Activated T-cell treated with anti-CD3 and anti-CD28 coated beads, Interleukin-2, amount 50 U/mL, for 4 hours (primary cell): ENCODE data around the gene SEMA6A. TPM values are rescaled to one million over a fixed set of nuclear protein-coding genes. Genes with fewer than 3 reads are reported as not detected.

Experiments used
- ATAC-seq, 2 donors: fragments of 200-7000 bp; cut with Tn5 transposase; one replicate each; pipeline ENCODE4 v1.10.0; 2021
- DNase-seq: peaks from one replicate; pipeline ENCODE4 v3.0.0-alpha.2; 2020
- H3K27me3 Mint-ChIP-seq: one replicate; pipeline ENCODE4 v1.8.0; 2021; ENCODE audit warnings: low read depth, mixed read lengths
- H3K36me3 Mint-ChIP-seq: one replicate; pipeline ENCODE4 v1.8.0; 2022; ENCODE audit warnings: mixed read lengths; ENCODE audit not compliant: insufficient read depth
- H3K4me1 Mint-ChIP-seq: one replicate; pipeline ENCODE4 v1.8.0; 2021; ENCODE audit warnings: low read depth, mixed read lengths
- H3K4me3 Mint-ChIP-seq: one replicate; pipeline ENCODE4 v1.8.0; 2021; ENCODE audit warnings: mild to moderate bottlenecking, moderate library complexity, mixed read lengths
- H3K9me3 Mint-ChIP-seq: one replicate; pipeline ENCODE4 v1.8.0; 2021; ENCODE audit warnings: mixed read lengths
- total RNA-seq, 3 donors: library from RNA; stranded (reverse); gene quantifications; one replicate each; pipeline ENCODE4 v1.2.1, GENCODE V29; 2021

Gene SEMA6A
- total RNA-seq, 3 donors from 2014 or later: 0.92 to 2.1 (median 1.1) TPM

- H3K9me3 Mint-ChIP-seq: no peaks in the 10 kb centered on the region
- peaks cover 30% of the 10 kb centered on the region for H3K36me3 Mint-ChIP-seq
- no peaks in the 10 kb centered on the region for H3K4me1 Mint-ChIP-seq
- H3K27me3 Mint-ChIP-seq: no peaks in the 10 kb centered on the region
- DNase-seq (no peak), ATAC-seq (no peak)
- H3K4me3 Mint-ChIP-seq: no peak overlapping the region
These were observed 137.3 kb downstream of the SEMA6A start for GRCh38 chr5:116437351-116437705.

DNA sequence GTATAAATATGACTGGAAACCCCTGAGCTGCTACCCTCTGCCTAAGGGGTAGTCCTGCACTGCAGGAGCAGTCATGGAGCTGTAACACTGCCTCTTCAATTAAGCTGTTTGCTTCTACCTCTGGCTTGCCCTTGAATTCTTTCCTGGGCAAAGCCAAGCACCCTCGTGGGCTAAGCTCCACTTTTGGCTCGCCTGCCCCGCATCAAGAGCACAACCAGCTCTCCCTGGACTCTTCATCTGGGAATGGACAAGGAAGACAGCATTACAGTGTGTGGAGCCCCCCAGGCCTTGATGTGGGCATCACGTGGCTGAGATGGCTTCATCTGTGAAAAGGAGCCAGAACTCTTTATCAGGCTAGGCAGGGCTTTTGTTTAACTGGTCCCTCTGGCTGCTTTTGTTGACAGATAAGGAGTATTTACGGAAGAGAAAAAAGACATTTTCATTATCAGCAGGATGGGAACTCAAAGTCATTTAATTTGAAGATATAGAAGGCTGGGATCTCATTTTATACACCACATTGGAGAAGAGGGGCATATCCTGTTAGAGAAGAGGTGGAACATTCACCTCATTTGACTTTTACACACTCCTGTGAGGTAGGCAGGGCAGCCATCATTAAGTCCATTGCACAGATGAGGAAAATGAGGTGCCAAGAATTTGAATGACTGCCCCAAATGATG, 137.8 kb downstream of the SEMA6A start:
- H3K4me3 Mint-ChIP-seq: no peak overlapping the region
- H3K9me3 Mint-ChIP-seq: no peaks in the 10 kb centered on the region
- ATAC-seq: no peak
- H3K27me3 Mint-ChIP-seq: no peaks in the 10 kb centered on the region
- no peaks in the 10 kb centered on the region for H3K4me1 Mint-ChIP-seq
- DNase-seq: no peak
- peaks cover 32% of the 10 kb centered on the region for H3K36me3 Mint-ChIP-seq

GRCh38 chr5:116428966-116429365, 145.7 kb downstream of the SEMA6A start:
- ATAC-seq (no peak), DNase-seq (no peak)
- Mint-ChIP-seq H3K27me3 (no peaks in the 10 kb centered on the region), H3K9me3 (no peaks in the 10 kb centered on the region), H3K4me3 (no peak overlapping the region), H3K4me1 (no peaks in the 10 kb centered on the region), H3K36me3 (peaks cover 17% of the 10 kb centered on the region)

DNA sequence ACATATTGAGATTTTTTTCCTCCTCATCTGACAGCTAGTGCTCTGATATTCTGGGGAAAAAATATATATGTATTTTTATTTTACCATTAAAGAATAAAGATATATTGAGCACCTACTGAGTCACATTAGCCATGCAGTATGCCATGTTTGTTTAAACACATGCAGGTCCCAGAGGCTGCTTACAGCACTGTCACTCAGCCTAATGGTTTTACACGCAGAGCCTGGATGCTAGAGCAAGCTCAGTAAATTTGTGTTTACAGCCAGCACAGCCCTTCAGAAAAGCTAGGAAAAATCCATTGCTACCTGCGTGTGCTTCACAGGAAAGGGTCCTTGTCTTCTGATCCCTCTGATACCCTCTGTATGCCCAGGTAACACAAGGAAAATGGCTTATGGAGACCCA, 146.2 kb downstream of the SEMA6A start:
- peaks cover 19% of the 10 kb centered on the region for H3K36me3 Mint-ChIP-seq
- ATAC-seq: no peak

GRCh38 chr5:116424951-116425350, 149.7 kb downstream of the SEMA6A start:
- H3K4me1 Mint-ChIP-seq: no peaks in the 10 kb centered on the region
- H3K27me3 Mint-ChIP-seq: no peaks in the 10 kb centered on the region
- ATAC-seq (no peak), DNase-seq (no peak)
- H3K36me3 Mint-ChIP-seq: peaks cover 22% of the 10 kb centered on the region
- H3K4me3 Mint-ChIP-seq: no peak overlapping the region
- H3K9me3 Mint-ChIP-seq: no peaks in the 10 kb centered on the region

More for the DNA sequence above, 146.2 kb downstream of the SEMA6A start:
- no peaks in the 10 kb centered on the region for H3K27me3 Mint-ChIP-seq
- no peaks in the 10 kb centered on the region for H3K9me3 Mint-ChIP-seq
- DNase-seq: no peak
- H3K4me3 Mint-ChIP-seq: no peak overlapping the region
- H3K4me1 Mint-ChIP-seq: no peaks in the 10 kb centered on the region

DNA sequence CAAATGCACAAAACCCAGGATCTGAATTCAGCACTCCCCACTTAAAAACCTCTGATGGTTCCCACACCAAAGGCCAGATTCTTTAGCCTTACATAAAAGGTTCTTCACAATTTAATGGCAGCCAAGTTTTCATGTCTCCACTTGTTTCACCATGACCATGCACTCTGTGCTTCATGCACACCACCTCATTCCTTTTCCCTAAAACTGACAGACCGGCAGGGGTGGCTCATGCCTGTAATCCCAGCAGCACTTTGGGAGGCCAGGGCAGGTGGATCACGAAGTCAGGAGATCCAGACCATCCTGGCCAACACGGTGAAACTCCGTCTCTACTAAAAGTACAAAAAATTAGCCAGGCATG, 150.4 kb downstream of the SEMA6A start:
- H3K4me1 Mint-ChIP-seq: no peaks in the 10 kb centered on the region
- no peaks in the 10 kb centered on the region for H3K9me3 Mint-ChIP-seq
- peaks cover 29% of the 10 kb centered on the region for H3K36me3 Mint-ChIP-seq
- no peak overlapping the region for H3K4me3 Mint-ChIP-seq
- ATAC-seq (no peak), DNase-seq (no peak)
- H3K27me3 Mint-ChIP-seq: no peaks in the 10 kb centered on the region

- Mint-ChIP-seq H3K4me1 (no peaks in the 10 kb centered on the region), H3K9me3 (no peaks in the 10 kb centered on the region), H3K36me3 (peaks cover 34% of the 10 kb centered on the region), H3K4me3 (no peak overlapping the region), H3K27me3 (no peaks in the 10 kb centered on the region)
- ATAC-seq (no peak), DNase-seq (no peak)
These were observed 150.9 kb downstream of the SEMA6A start for GRCh38 chr5:116423587-116424257.

- Mint-ChIP-seq H3K9me3 (no peaks in the 10 kb centered on the region), H3K36me3 (peaks cover 34% of the 10 kb centered on the region), H3K27me3 (no peaks in the 10 kb centered on the region), H3K4me3 (no peak overlapping the region), H3K4me1 (no peaks in the 10 kb centered on the region)
- DNase-seq: no peak
- ATAC-seq: no peak
These were observed 151.5 kb downstream of the SEMA6A start for GRCh38 chr5:116423141-116423540.

DNA sequence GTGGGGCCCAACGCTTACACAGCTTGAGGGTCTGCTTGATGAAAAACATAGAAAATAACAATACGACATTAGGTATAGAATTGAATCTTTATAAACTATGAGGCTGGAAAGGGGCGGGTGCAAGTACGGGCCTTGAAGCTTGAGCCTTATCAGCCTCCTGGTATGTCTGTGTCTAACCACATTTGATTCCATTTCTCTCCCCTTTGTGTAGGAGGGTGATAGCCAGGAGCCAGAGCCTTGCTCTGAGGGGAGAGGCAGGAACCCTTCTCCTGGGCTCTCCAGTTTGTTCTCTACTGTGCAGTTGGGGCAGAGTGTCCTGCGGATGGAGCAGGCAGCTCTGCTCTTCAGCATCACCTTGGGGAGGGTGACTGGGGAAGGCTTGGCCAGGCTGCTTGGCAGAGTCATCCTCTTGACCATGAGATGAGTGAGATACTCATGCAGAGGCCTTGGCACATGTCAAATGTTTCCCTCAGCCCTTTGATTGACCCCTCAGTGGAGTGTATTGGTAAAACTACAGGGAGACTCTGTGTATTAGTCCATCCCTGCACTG, 153.5 kb downstream of the SEMA6A start:
- Mint-ChIP-seq H3K27me3 (no peaks in the 10 kb centered on the region), H3K4me1 (no peaks in the 10 kb centered on the region), H3K36me3 (peaks cover 44% of the 10 kb centered on the region), H3K4me3 (no peak overlapping the region), H3K9me3 (no peaks in the 10 kb centered on the region)
- no peak for DNase-seq
- ATAC-seq: no peak

DNA sequence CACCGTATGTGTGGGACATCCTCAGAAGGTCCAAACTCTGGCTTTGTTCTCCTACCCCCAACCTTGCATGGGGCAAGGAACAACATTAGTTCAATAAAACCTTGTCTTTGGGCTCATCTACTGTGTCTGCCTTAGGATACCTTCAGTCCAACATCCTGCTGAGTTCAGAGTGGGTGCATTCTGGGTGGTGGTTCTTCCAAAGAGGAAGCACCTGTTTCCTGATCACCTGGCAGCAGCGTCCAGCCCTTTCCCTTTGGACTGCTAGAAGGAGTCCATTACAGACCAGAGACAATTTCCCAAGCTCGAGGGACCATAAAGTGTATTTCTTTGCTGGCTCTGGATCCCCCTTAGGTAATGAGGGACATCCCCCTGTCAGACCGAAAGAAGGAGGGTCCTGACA, 154.1 kb downstream of the SEMA6A start:
- Mint-ChIP-seq H3K27me3 (no peaks in the 10 kb centered on the region), H3K4me3 (no peak overlapping the region), H3K36me3 (peaks cover 44% of the 10 kb centered on the region), H3K4me1 (no peaks in the 10 kb centered on the region), H3K9me3 (no peaks in the 10 kb centered on the region)
- DNase-seq (no peak), ATAC-seq (no peak)

DNA sequence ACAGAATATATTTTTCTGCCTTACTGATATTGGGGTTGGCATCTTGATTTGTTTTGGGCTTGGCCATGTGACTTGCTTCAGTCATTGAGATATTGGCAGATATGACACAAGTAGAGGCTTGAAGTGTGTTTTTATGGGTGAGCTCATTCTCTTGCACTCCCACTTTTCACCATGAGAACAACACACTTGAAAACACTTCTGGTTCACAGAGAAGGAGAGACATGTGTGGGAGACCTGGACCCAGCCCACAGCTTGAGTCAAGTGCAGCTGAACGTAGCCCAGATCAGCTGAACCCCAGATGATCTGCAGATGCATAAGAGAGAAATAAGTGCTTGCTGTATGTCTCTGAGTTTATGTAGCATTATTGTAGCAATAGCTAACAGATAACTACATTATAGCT, 155.4 kb downstream of the SEMA6A start:
- no peaks in the 10 kb centered on the region for H3K27me3 Mint-ChIP-seq
- ATAC-seq: no peak
- DNase-seq: no peak
- no peak overlapping the region for H3K4me3 Mint-ChIP-seq
- no peaks in the 10 kb centered on the region for H3K9me3 Mint-ChIP-seq
- H3K36me3 Mint-ChIP-seq: peaks cover 46% of the 10 kb centered on the region
- no peaks in the 10 kb centered on the region for H3K4me1 Mint-ChIP-seq

DNA sequence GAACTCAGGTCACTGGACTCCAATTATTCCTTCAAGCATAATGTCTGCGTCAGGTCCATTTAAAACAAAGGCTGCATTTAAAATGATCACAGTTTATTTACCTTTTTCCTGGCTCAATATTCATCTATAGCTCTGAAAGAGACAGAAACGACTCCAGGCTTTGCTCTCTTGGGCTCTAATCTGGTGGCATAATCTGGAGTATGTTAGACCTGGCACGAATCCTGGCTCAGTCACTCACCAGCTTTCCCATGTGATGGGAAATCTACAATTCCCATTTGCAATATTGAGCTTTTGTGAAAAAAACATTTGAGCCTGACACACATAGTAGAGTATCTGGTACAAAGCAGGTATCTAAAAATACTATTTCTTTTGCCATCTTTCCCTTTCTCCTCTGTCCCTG, 155.8 kb downstream of the SEMA6A start:
- no peak overlapping the region for H3K4me3 Mint-ChIP-seq
- H3K27me3 Mint-ChIP-seq: no peaks in the 10 kb centered on the region
- H3K36me3 Mint-ChIP-seq: peaks cover 46% of the 10 kb centered on the region
- H3K4me1 Mint-ChIP-seq: no peaks in the 10 kb centered on the region
- ATAC-seq (no peak), DNase-seq (no peak)
- no peaks in the 10 kb centered on the region for H3K9me3 Mint-ChIP-seq

GRCh38 chr5:116418016-116418415, 156.6 kb downstream of the SEMA6A start:
- Mint-ChIP-seq H3K27me3 (no peaks in the 10 kb centered on the region), H3K36me3 (peaks cover 48% of the 10 kb centered on the region), H3K9me3 (no peaks in the 10 kb centered on the region)

GRCh38 chr5:116415989-116416388, 158.6 kb downstream of the SEMA6A start:
- Mint-ChIP-seq H3K36me3 (peaks cover 48% of the 10 kb centered on the region), H3K4me3 (no peak overlapping the region), H3K27me3 (no peaks in the 10 kb centered on the region), H3K4me1 (no peaks in the 10 kb centered on the region), H3K9me3 (no peaks in the 10 kb centered on the region)
- ATAC-seq (no peak), DNase-seq (no peak)

More at GRCh38 chr5:116418016-116418415, 156.6 kb downstream of the SEMA6A start:
- DNase-seq: no peak
- Mint-ChIP-seq H3K4me1 (no peaks in the 10 kb centered on the region), H3K4me3 (no peak overlapping the region)
- ATAC-seq: no peak

DNA sequence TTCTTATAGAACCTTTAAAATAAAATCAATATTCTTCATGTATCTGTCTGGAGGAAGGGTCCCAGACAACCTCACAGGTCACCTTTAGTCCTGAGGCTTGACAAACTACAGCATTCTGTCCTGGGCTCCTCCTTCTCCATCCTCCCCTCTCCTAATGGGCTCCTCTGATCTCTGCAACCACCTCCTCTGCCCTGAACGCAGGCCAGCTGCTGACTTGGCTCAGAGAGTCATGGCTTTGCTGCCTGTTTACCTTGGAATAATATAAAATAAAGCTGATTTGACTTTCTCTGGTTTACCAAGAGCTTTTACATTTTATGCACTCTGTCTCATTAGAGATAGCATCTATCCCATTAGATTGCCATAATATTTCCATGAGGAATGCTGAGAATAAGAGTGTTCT, 159.4 kb downstream of the SEMA6A start:
- Mint-ChIP-seq H3K9me3 (no peaks in the 10 kb centered on the region), H3K4me3 (no peak overlapping the region), H3K36me3 (peaks cover 49% of the 10 kb centered on the region), H3K27me3 (no peaks in the 10 kb centered on the region), H3K4me1 (no peaks in the 10 kb centered on the region)
- no peak for ATAC-seq
- DNase-seq: no peak
